Subcutaneous adipose tissue (tissue), 4 donors: ENCODE data around the gene SMC3. TPM values are rescaled to one million over a fixed set of nuclear protein-coding genes. Genes with fewer than 3 reads are reported as not detected.

Experiments
- CTCF ChIP-seq: fragments of 450-650 bp; IDR thresholded peaks from one replicate; pipeline ENCODE4 v1.5.1; 2016; ENCODE audit warnings: low read depth, mild to moderate bottlenecking, control low read depth, antibody characterized with exemption, moderate library complexity
- total RNA-seq, 4 donors: library from RNA; depleted of rRNA; stranded (reverse); fragments of >200 nt; gene quantifications; one replicate each; pipeline ENCODE4 v1.1.0, GENCODE V29; 2016

Gene SMC3
- total RNA-seq = 10 to 100 TPM; 28.0 to 39.1 (median 31.1) TPM

- TF ChIP-seq CTCF = no peak
Observed at GRCh38 chr10:110567201-110568054, at the start of gene SMC3. Gene SMC3 (plus strand): TSS chr10:110567695. CDS start chr10:110567817, 122 bp downstream.

- TF ChIP-seq CTCF = no peak
Observed at GRCh38 chr10:110522365-110522988, 45.0 kb upstream of the SMC3 start.

- no peak for TF ChIP-seq CTCF
Observed at GRCh38 chr10:110523736-110524135, 43.8 kb upstream of the SMC3 start.

GRCh38 chr10:110524179-110524858 lies 43.2 kb upstream of the SMC3 start:
- TF ChIP-seq CTCF = no peak

- TF ChIP-seq CTCF = no peak
Observed at GRCh38 chr10:110524859-110525232, 42.6 kb upstream of the SMC3 start.

- TF ChIP-seq CTCF = no peak
Observed at GRCh38 chr10:110525349-110526260, 41.9 kb upstream of the SMC3 start.
